OCI-LY7 (cell line): ENCODE results near the gene GPR25. TPM values are rescaled to one million over a fixed set of nuclear protein-coding genes. Genes with fewer than 3 reads are reported as not detected.

Source experiments
- BruUV-seq: library from RNA; stranded (reverse); fragments of 400-500 nt; replicated peaks from 2 replicates; lab custom pipeline; 2021; lab: Mats Ljungman, UMichigan
- CTCF ChIA-PET: fragments of 300-600 bp; sonication (Branson Sonifier 250); formaldehyde crosslinking; loops from one replicate; lab custom pipeline; 2022; ENCODE audit warnings: antibody characterized with exemption; ENCODE audit not compliant: unreplicated experiment; lab: Charles Lee
- POLR2A ChIA-PET: fragments of 300-600 bp; sonication (Branson Sonifier 250); formaldehyde crosslinking; loops from one replicate; lab custom pipeline; 2022; ENCODE audit warnings: antibody characterized with exemption; lab: Charles Lee
- DNase-seq: peaks from one replicate; pipeline ENCODE4 v3.0.0-alpha.2; 2015; ENCODE audit warnings: low spot score
- H2AFZ ChIP-seq: fragments of 200-600 bp; sonication (generic), shearing (Covaris generic); 2 replicates; pipeline ENCODE4 v1.6.1; 2014; ENCODE audit warnings: mild to moderate bottlenecking, antibody characterized with exemption, low read length, moderate library complexity
- H3K27ac ChIP-seq: fragments of 200-600 bp; sonication (generic); 2 replicates; pipeline ENCODE4 v1.5.1; 2014; ENCODE audit warnings: mixed run types, low read depth, mild to moderate bottlenecking, moderate library complexity, low read length, inconsistent platforms; ENCODE audit not compliant: poor library complexity, severe bottlenecking
- H3K36me3 ChIP-seq: fragments of 200-600 bp; sonication (generic); 2 replicates; pipeline ENCODE4 v1.6.1; 2014; ENCODE audit warnings: mild to moderate bottlenecking, antibody characterized with exemption, low read length, moderate library complexity, mixed read lengths; ENCODE audit not compliant: insufficient read depth
- H3K4me1 ChIP-seq: fragments of 200-600 bp; sonication (generic); 2 replicates; pipeline ENCODE4 v1.5.1; 2014; ENCODE audit warnings: mild to moderate bottlenecking, low read length; ENCODE audit not compliant: insufficient read depth, poor library complexity, severe bottlenecking
- H3K4me2 ChIP-seq: fragments of 200-600 bp; sonication (generic); 2 replicates; pipeline ENCODE4 v1.6.1; 2014; ENCODE audit warnings: mild to moderate bottlenecking, low read length
- H3K4me3 ChIP-seq: fragments of 200-600 bp; sonication (generic); 2 replicates; pipeline ENCODE4 v1.5.1; 2014; ENCODE audit warnings: mild to moderate bottlenecking, low read depth, low read length; ENCODE audit not compliant: poor library complexity, severe bottlenecking
- H3K79me2 ChIP-seq: fragments of 200-600 bp; sonication (generic); 2 replicates; pipeline ENCODE4 v1.6.1; 2016; ENCODE audit warnings: low read depth, mild to moderate bottlenecking, low read length, moderate library complexity, mixed read lengths; ENCODE audit not compliant: insufficient read depth
- H3K9me2 ChIP-seq: fragments of 200-600 bp; sonication (generic); 2 replicates; pipeline ENCODE4 v1.6.1; 2016; ENCODE audit warnings: mild to moderate bottlenecking, low read length, mixed read lengths; ENCODE audit not compliant: insufficient read depth
- H3K9me3 ChIP-seq: fragments of 200-600 bp; sonication (generic); 2 replicates; pipeline ENCODE4 v1.6.1; 2014; ENCODE audit warnings: mild to moderate bottlenecking, mixed run types, low read length, mixed read lengths
- H4K20me1 ChIP-seq: fragments of 200-600 bp; sonication (generic); 2 replicates; pipeline ENCODE4 v1.6.1; 2014; ENCODE audit warnings: mild to moderate bottlenecking, antibody characterized with exemption, low read length, moderate library complexity, mixed read lengths; ENCODE audit not compliant: insufficient read depth
- EZH2phosphoT487 ChIP-seq: fragments of 200-600 bp; sonication (generic); IDR thresholded peaks from 2 replicates; pipeline ENCODE4 v1.6.1; 2018; ENCODE audit warnings: low read depth, borderline replicate concordance, mild to moderate bottlenecking, mixed run types, antibody characterized with exemption, low read length, moderate library complexity, mixed read lengths
- intact Hi-C: fragments of 100-400 bp; cut with micrococcal nuclease; formaldehyde crosslinking; loops from one replicate; pipeline ENCODE4 v1.10.0; 2022; ENCODE audit not compliant: unreplicated experiment
- total RNA-seq, 2 experiments: library from RNA; depleted of rRNA in 1 of 2; stranded (reverse); fragments of >200 nt in 1 of 2; shearing (Covaris generic) in 1 of 2; gene quantifications; 2 replicates each; pipeline ENCODE4 v1.2.3, GENCODE V29; 2014 to 2022
- TF ChIP-seq, protein P1 (sequence below): fragments of 200-600 bp; sonication (generic); conservative IDR thresholded peaks from 2 replicates; pipeline ENCODE4 v1.5.1; 2014; ENCODE audit warnings: mild to moderate bottlenecking, antibody characterized with exemption, low read length, moderate library complexity, mixed read lengths

GPR25 gene
- total RNA-seq, 2 experiments from 2014 or later: not detected

GRCh38 chr1:200873116-200873670, 412 bp downstream of the GPR25 start:
- CTCF ChIA-PET: no interaction called here
- no peaks in the 10 kb centered on the region for H3K79me2 ChIP-seq
- no peak for TF ChIP-seq EZH2phosphoT487
- TF ChIP-seq, protein P1, sequence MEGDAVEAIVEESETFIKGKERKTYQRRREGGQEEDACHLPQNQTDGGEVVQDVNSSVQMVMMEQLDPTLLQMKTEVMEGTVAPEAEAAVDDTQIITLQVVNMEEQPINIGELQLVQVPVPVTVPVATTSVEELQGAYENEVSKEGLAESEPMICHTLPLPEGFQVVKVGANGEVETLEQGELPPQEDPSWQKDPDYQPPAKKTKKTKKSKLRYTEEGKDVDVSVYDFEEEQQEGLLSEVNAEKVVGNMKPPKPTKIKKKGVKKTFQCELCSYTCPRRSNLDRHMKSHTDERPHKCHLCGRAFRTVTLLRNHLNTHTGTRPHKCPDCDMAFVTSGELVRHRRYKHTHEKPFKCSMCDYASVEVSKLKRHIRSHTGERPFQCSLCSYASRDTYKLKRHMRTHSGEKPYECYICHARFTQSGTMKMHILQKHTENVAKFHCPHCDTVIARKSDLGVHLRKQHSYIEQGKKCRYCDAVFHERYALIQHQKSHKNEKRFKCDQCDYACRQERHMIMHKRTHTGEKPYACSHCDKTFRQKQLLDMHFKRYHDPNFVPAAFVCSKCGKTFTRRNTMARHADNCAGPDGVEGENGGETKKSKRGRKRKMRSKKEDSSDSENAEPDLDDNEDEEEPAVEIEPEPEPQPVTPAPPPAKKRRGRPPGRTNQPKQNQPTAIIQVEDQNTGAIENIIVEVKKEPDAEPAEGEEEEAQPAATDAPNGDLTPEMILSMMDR: no peak
- no peak overlapping the region for H2AFZ ChIP-seq
- peaks cover 13% of the 10 kb centered on the region for H3K4me1 ChIP-seq
- no peak overlapping the region for H3K4me3 ChIP-seq
- H3K9me2 ChIP-seq: no peaks in the 10 kb centered on the region
- no TSS peak for BruUV-seq
- intact Hi-C loops: no loop called here
- no peaks in the 10 kb centered on the region for H4K20me1 ChIP-seq
- no peaks in the 10 kb centered on the region for H3K36me3 ChIP-seq
- DNase-seq: no peak
- POLR2A ChIA-PET: no interaction called here
- H3K27ac ChIP-seq: no peak overlapping the region
- no peak overlapping the region for H3K4me2 ChIP-seq
- H3K9me3 ChIP-seq: no peaks in the 10 kb centered on the region

DNA sequence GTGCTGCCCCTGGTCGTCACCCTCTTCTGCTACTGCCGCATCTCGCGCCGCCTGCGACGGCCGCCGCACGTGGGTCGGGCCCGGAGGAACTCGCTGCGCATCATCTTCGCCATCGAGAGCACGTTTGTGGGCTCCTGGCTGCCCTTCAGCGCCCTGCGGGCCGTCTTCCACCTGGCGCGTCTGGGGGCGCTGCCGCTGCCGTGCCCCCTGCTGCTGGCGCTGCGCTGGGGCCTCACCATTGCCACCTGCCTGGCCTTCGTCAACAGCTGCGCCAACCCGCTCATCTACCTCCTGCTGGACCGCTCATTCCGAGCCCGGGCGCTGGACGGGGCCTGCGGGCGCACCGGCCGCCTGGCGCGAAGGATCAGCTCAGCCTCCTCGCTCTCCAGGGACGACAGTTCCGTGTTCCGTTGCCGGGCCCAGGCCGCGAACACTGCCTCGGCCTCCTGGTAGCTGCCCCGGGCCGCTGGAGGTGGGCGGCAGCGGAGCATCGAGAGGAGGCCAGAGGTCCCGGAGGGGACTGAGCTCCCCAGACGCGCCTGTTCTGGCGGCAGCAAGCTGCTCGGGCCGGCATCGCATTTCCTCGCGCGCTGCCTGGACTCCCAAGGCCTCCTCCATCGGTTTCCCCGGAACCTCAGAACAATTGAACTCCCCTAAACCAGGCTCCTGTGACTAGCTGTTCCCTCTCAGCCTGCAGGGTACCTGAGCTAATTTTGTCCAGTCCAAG, 1.1 kb downstream of the GPR25 start:
- Histone ChIP-seq H3K4me2 (no peak overlapping the region), H3K79me2 (no peaks in the 10 kb centered on the region), H4K20me1 (no peaks in the 10 kb centered on the region), H3K36me3 (no peaks in the 10 kb centered on the region), H3K4me1 (peaks cover 13% of the 10 kb centered on the region), H3K9me3 (no peaks in the 10 kb centered on the region), H3K27ac (no peak overlapping the region), H3K4me3 (no peak overlapping the region), H2AFZ (no peak overlapping the region), H3K9me2 (no peaks in the 10 kb centered on the region)
- POLR2A ChIA-PET: interaction anchor here (0.6 kb wide), 2 partner anchors 21 to 332 kb away, joined by 3 to 5 read pairs; no protein-coding TSS in a partner anchor
- CTCF ChIA-PET: no interaction called here
- TF ChIP-seq EZH2phosphoT487: no peak
- TF ChIP-seq, protein P1: no peak
- no peak for DNase-seq
- intact Hi-C loops: no loop called here
- BruUV-seq: no TSS peak

DNA sequence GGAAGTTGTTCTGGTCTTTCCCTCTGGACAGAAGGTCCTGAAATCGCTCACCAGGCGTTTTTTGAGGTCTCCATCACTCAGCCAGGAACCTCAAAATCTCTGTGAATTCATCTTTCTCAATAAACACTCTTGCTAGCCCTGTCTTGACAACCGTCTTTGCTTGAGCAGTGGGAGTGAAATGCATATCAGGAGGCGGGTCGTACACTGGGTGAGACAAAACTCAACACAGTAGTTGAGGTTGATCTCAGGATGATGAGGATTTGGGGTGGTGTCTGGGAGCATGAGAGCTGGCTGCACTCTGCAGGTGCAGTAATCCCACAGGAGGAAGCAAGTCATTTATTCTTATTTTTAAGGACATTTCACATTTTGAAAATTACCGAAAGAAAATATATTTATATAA, 1.9 kb downstream of the GPR25 start:
- Histone ChIP-seq H2AFZ (no peak overlapping the region), H3K79me2 (no peaks in the 10 kb centered on the region), H3K27ac (no peak overlapping the region), H3K4me2 (no peak overlapping the region), H3K4me1 (peaks cover 9% of the 10 kb centered on the region), H3K9me3 (no peaks in the 10 kb centered on the region), H3K4me3 (no peak overlapping the region), H3K9me2 (no peaks in the 10 kb centered on the region), H3K36me3 (no peaks in the 10 kb centered on the region), H4K20me1 (no peaks in the 10 kb centered on the region)
- DNase-seq: no peak
- no peak for TF ChIP-seq EZH2phosphoT487
- TF ChIP-seq, protein P1: no peak
- intact Hi-C loops: no loop called here
- no TSS peak for BruUV-seq
- ChIA-PET POLR2A (interaction anchor here (0.6 to 4.1 kb wide), 3 partner anchors 14 to 331 kb away, joined by 3 to 16 read pairs (median 3); no protein-coding TSS in a partner anchor), CTCF (no interaction called here)
